Fibroblast of villous mesenchyme (primary cell): Measurements from ENCODE around the gene GGNBP2. TPM values are rescaled to one million over a fixed set of nuclear protein-coding genes. Genes with fewer than 3 reads are reported as not detected.

ENCODE experiments used
- DNase-seq: peaks from one replicate; pipeline ENCODE4 v3.0.0-alpha.2; 2010; ENCODE audit warnings: low read depth
- H3K4me3 ChIP-seq: 2 replicates; pipeline ENCODE4 v1.5.1; 2011; ENCODE audit warnings: low read depth, mild to moderate bottlenecking, low read length
- total RNA-seq: library from RNA; depleted of rRNA; stranded (reverse); fragments of >200 nt; gene quantifications from 2 replicates; pipeline ENCODE4 v1.2.3, GENCODE V29; 2012
- TF ChIP-seq, protein P1 (sequence below): IDR thresholded peaks from 2 replicates; pipeline ENCODE4 v1.5.1; 2012; ENCODE audit warnings: low read depth, mild to moderate bottlenecking, low read length; ENCODE audit not compliant: insufficient read depth

The GGNBP2 gene
- total RNA-seq, 1 donor = 70.4 TPM

DNA sequence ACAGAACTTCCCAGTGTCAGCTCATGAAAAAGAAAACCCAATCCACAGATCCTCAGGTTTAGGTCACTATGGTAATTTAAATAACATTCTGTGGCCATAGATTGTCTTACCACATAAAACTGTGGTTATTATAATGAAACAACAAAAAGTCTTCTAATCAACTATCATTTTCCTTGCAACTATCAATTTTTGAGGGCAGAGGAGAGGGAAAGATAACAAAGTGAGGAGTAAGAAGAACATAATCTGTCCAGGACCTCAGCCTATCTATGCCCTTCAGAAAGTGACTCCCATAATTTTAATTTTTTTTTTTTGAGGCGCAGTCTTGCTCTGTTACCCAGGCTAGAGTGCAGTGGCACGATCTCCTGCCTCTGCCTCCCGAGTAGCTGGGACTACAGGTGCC is 4.0 kb upstream of the GGNBP2 start:
- DNase-seq = no peak
- TF ChIP-seq, protein P1, sequence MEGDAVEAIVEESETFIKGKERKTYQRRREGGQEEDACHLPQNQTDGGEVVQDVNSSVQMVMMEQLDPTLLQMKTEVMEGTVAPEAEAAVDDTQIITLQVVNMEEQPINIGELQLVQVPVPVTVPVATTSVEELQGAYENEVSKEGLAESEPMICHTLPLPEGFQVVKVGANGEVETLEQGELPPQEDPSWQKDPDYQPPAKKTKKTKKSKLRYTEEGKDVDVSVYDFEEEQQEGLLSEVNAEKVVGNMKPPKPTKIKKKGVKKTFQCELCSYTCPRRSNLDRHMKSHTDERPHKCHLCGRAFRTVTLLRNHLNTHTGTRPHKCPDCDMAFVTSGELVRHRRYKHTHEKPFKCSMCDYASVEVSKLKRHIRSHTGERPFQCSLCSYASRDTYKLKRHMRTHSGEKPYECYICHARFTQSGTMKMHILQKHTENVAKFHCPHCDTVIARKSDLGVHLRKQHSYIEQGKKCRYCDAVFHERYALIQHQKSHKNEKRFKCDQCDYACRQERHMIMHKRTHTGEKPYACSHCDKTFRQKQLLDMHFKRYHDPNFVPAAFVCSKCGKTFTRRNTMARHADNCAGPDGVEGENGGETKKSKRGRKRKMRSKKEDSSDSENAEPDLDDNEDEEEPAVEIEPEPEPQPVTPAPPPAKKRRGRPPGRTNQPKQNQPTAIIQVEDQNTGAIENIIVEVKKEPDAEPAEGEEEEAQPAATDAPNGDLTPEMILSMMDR = no peak
- no peak overlapping the region for H3K4me3 ChIP-seq

DNA sequence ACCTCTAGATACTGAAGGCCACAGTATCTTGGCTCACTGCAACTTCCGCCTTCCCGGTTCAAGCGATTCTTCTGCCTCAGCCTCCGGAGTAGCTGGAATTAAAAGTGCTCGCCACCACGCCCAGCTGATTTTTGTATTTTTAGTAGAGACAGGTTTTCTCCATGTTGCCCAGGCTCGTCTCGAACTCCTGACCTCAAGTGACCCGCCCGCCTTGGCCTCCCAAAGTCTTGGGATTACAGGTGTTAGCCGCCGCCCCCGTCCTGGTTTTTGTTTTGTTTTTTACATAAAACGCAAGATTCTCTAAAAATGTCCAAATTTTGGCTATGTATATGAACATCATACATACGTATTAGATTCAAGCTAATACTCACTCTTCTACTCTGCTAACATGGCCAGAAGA is 2.0 kb upstream of the GGNBP2 start:
- DNase-seq = no peak
- no peak overlapping the region for H3K4me3 ChIP-seq
- TF ChIP-seq, protein P1 = no peak

DNA sequence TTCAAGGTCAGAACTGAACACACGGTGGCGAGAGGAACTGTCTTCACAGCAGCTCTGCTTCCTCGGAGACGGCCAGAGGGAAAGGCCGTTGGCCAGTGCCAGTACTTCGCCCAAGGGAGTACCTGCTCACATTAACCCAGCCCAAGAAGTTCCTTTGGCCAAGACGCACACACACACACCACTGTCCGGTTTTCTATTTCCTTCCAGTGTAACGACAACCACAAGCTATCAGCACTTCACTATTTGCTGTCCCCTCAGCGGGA is 744 bp upstream of the GGNBP2 start:
- no peak for DNase-seq
- TF ChIP-seq, protein P1 = peak; percentile 28

GRCh38 chr17:36545077-36545464 is 352 bp downstream of the GGNBP2 start:
- H3K4me3 ChIP-seq = peak overlapping the region; percentile 96
- TF ChIP-seq, protein P1 = no peak
- DNase-seq = no peak

More for the DNA sequence above, 744 bp upstream of the GGNBP2 start:
- H3K4me3 ChIP-seq = peak overlapping the region; percentile 96

GRCh38 chr17:36545465-36546417 is 1.0 kb downstream of the GGNBP2 start:
- peak; percentile 98 for DNase-seq
- peak overlapping the region; percentile 66 for H3K4me3 ChIP-seq
- TF ChIP-seq, protein P1 = no peak

DNA sequence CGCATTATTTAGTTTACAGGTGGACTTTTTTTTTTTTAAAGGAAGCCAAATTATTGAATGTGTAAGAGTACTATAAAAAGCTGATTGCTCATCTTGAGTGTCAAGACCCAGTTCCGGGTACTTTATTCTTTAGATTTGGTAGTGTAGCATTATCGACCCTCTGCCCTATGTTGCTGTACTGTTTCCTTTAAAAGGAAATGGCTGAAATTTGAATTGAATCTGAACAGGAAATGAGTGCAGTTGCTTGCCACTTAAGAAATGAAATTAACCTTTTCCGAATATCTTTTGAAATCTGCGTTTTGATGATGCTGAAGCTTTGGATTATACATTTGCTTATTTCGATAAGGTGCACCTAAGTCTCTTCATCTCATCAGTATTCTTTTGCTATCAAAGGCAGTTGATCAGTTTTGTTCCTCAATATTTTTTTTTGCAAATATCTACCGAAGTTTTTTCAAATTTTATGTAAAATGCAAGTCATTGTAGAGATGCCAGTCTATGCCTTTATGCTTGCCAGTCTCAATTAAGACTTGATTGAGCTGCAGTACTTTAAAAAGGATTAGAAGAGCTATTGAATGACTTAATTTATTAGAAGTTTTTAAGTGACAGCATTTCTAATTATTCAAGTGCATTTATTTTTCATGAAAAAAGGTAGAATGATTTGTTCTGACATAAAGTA is 1.8 kb downstream of the GGNBP2 start:
- peak; percentile 13 for DNase-seq
- H3K4me3 ChIP-seq = peak overlapping the region; percentile 66
- TF ChIP-seq, protein P1 = no peak
